HepG2 (cell line): ENCODE results near the gene RPRML. TPM values are rescaled to one million over a fixed set of nuclear protein-coding genes. Genes with fewer than 3 reads are reported as not detected.
A peak's percentile ranks its signal among the peaks of the same experiment; 100 is the strongest.

ENCODE experiments used
- ATF1 ChIP-seq: IDR thresholded peaks from 2 replicates; pipeline ENCODE4 v1.6.1; 2016; ENCODE audit warnings: mild to moderate bottlenecking, control low read depth
- ATF2 ChIP-seq: sonication (generic); formaldehyde crosslinking; IDR thresholded peaks from 2 replicates; pipeline ENCODE4 v1.4.0; 2020; ENCODE audit warnings: missing genetic modification reagents
- BCLAF1 ChIP-seq: fragments of 450-650 bp; IDR thresholded peaks from 2 replicates; pipeline ENCODE4 v1.6.1; 2017; ENCODE audit warnings: mild to moderate bottlenecking
- CEBPB ChIP-seq: IDR thresholded peaks from 2 replicates; pipeline ENCODE4 v1.6.1; 2011; ENCODE audit warnings: low read depth, low read length, improper control_type of control experiment, borderline replicate concordance
- CENPX ChIP-seq: sonication (generic); formaldehyde crosslinking; IDR thresholded peaks from 2 replicates; pipeline ENCODE4 v1.9.0; 2021; ENCODE audit warnings: mild to moderate bottlenecking, missing genetic modification reagents, moderate library complexity
- KDM5A ChIP-seq: fragments of 200-600 bp; sonication (generic); IDR thresholded peaks from 2 replicates; pipeline ENCODE4 v1.7.0; 2018; ENCODE audit warnings: antibody characterized with exemption, mild to moderate bottlenecking, low read length, borderline replicate concordance
- KLF11 ChIP-seq: IDR thresholded peaks from 2 replicates; pipeline ENCODE4 v1.6.1; 2016; ENCODE audit warnings: missing compliant biosample characterization
- LBX2 ChIP-seq: sonication (generic); formaldehyde crosslinking; IDR thresholded peaks from 2 replicates; pipeline ENCODE4 v1.5.0; 2020; ENCODE audit warnings: missing genetic modification reagents, mild to moderate bottlenecking, borderline replicate concordance
- MXD1 ChIP-seq: sonication (generic); formaldehyde crosslinking; IDR thresholded peaks from 2 replicates; pipeline ENCODE4 v1.4.0; 2020; ENCODE audit warnings: mild to moderate bottlenecking, missing genetic modification reagents
- RXRA ChIP-seq: sonication (generic); formaldehyde crosslinking; IDR thresholded peaks from 2 replicates; pipeline ENCODE4 v1.5.1; 2020; ENCODE audit warnings: missing genetic modification reagents
- ZFP37 ChIP-seq: sonication (generic); formaldehyde crosslinking; IDR thresholded peaks from 2 replicates; pipeline ENCODE4 v1.4.0; 2020; ENCODE audit warnings: missing genetic modification reagents, borderline replicate concordance
- ZNF143 ChIP-seq: sonication (generic); formaldehyde crosslinking; IDR thresholded peaks from 2 replicates; pipeline ENCODE4 v1.4.0; 2020; ENCODE audit warnings: missing genetic modification reagents
- ZNF232 ChIP-seq: sonication (generic); formaldehyde crosslinking; IDR thresholded peaks from 2 replicates; pipeline ENCODE4 v1.4.0; 2020; ENCODE audit warnings: missing genetic modification reagents, borderline replicate concordance
- ZNF572 ChIP-seq: sonication (generic); formaldehyde crosslinking; IDR thresholded peaks from 2 replicates; pipeline ENCODE4 v1.5.1; 2020; ENCODE audit warnings: mild to moderate bottlenecking, missing genetic modification reagents
- ZNF646 ChIP-seq: sonication (generic); formaldehyde crosslinking; IDR thresholded peaks from 2 replicates; pipeline ENCODE4 v1.9.0; 2021; ENCODE audit warnings: mild to moderate bottlenecking, missing genetic modification reagents
- ZSCAN5A ChIP-seq: sonication (generic); formaldehyde crosslinking; IDR thresholded peaks from 2 replicates; pipeline ENCODE4 v1.8.0; 2022; ENCODE audit warnings: mild to moderate bottlenecking, missing genetic modification reagents, borderline replicate concordance
- polyA plus RNA-seq, 8 experiments: library from polyadenylated mRNA; depleted of rRNA in 3 of 8; stranded (reverse) in 7 of 8; unstranded in 1 of 8; fragments of >200 nt; fragmentation: Illumina TruSeq in 4 of 8; extraction: Trizol in 4 of 8; gene quantifications; 2 replicates each; pipeline versions ENCODE4 v1.2.1 to v1.2.3, GENCODE V29; 2011 to 2016; ENCODE audit warnings: low read depth in 4 of 8, missing spikeins in 1 of 8, mixed read lengths in 1 of 8; ENCODE audit not compliant: insufficient read depth in 1 of 8
- total RNA-seq, 5 experiments: library from RNA; depleted of rRNA; stranded (reverse); fragments of >200 nt; fragmentation: Illumina TruSeq; extraction: Trizol; gene quantifications; 2 replicates each; pipeline ENCODE4 v1.2.3, GENCODE V29; 2016; ENCODE audit warnings: low read depth in 1 of 5

RPRML gene
- total and polyA plus RNA-seq, 2 of the 13 experiments (the other 11 are each of a cell fraction or from before 2014, with no cell fraction given) = not detected

GRCh38 chr17:46940692-46941404 lies 38.2 kb downstream of the RPRML start (continued):
- TF ChIP-seq ZNF646 (CRISPR knock-in tag) = no peak
- TF ChIP-seq ZNF143 (CRISPR knock-in tag) = no peak
- no peak for TF ChIP-seq KDM5A
- TF ChIP-seq ZSCAN5A (CRISPR knock-in tag) = no peak
- TF ChIP-seq ZNF232 (CRISPR knock-in tag) = peak; percentile 63; the same call in 1 of the 2 replicates
- TF ChIP-seq ZFP37 = peak; percentile 43; the same call in 1 of the 2 replicates
- TF ChIP-seq BCLAF1 = no peak
- TF ChIP-seq RXRA (CRISPR knock-in tag) = 0 out of 2 replicates have a peak, but pooled peaks have one; percentile 13
- TF ChIP-seq MXD1 = no peak
- no peak for TF ChIP-seq ZNF572 (CRISPR knock-in tag)
- no peak; the same call in 1 of the 2 replicates for TF ChIP-seq ATF2 (CRISPR knock-in tag)
- TF ChIP-seq CEBPB = peak; percentile 73
- TF ChIP-seq CENPX (CRISPR knock-in tag) = no peak
- no peak for TF ChIP-seq ATF1 (CRISPR knock-in tag)
- 0 out of 2 replicates have a peak, but pooled peaks have one; percentile 43 for TF ChIP-seq KLF11 (CRISPR knock-in tag)
- TF ChIP-seq LBX2 = no peak
